Prostate gland (tissue), 2 donors: ENCODE results near the gene HDLBP. TPM values are rescaled to one million over a fixed set of nuclear protein-coding genes. Genes with fewer than 3 reads are reported as not detected.

Experiments used
- DNase-seq: peaks from one replicate; pipeline ENCODE4 v3.0.0-alpha.2; 2019; ENCODE audit warnings: low spot score
- H3K27ac ChIP-seq, 2 donors: fragments of 200-600 bp; sonication (generic); 2 replicates each; pipeline ENCODE4 v1.5.1; 2017 to 2019
- H3K27me3 ChIP-seq: fragments of 200-600 bp; sonication (generic); replicated peaks from 2 replicates; pipeline ENCODE4 v1.5.1; 2019; ENCODE audit not compliant: insufficient read depth
- H3K36me3 ChIP-seq, 2 donors: fragments of 200-600 bp; sonication (generic); 1 replicate in 1 of 2; 2 replicates in 1 of 2; pipeline versions ENCODE4 v1.5.1 to v1.8.1; 2017 to 2019
- H3K4me1 ChIP-seq: fragments of 200-600 bp; sonication (generic); replicated peaks from 2 replicates; pipeline ENCODE4 v1.5.1; 2019
- H3K4me3 ChIP-seq, 2 donors: fragments of 200-600 bp; sonication (generic); 2 replicates each; pipeline ENCODE4 v1.5.1; 2017 to 2019
- H3K9me3 ChIP-seq: fragments of 200-600 bp; sonication (generic); 2 replicates; pipeline ENCODE4 v1.5.1; 2017
- POLR2A ChIP-seq: fragments of 450-650 bp; IDR thresholded peaks from one replicate; pipeline ENCODE4 v1.6.1; 2016; ENCODE audit warnings: antibody characterized with exemption, mild to moderate bottlenecking
- POLR2AphosphoS5 ChIP-seq: sonication (generic); formaldehyde crosslinking; IDR thresholded peaks from one replicate; pipeline ENCODE4 v1.6.1; 2017; ENCODE audit warnings: antibody characterized with exemption
- WGBS: methylation state at CpG from one replicate; pipeline ENCODE4 v1.1.5; 2018; 5-methylcytosine and 5-hydroxymethylcytosine counted together
- intact Hi-C: fragments of 100-400 bp; cut with DNase I; formaldehyde crosslinking; loops from one replicate; pipeline ENCODE4 v1.14.2; 2022
- total RNA-seq, 2 donors: library from RNA; depleted of rRNA; stranded (reverse); fragments of >200 nt; gene quantifications; one replicate each; pipeline ENCODE4 v1.1.0, GENCODE V29; 2016
- TF ChIP-seq, protein P1 (sequence below), 4 experiments: fragments of 200-600 bp in 2 of 4; fragments of 450-650 bp in 2 of 4; sonication (generic) in 2 of 4; IDR thresholded peaks; 1 replicate in 3 of 4; 2 replicates in 1 of 4; pipeline ENCODE4 v1.5.1; 2016 to 2019; ENCODE audit warnings: antibody characterized with exemption in 4 of 4, mild to moderate bottlenecking in 2 of 4, moderate library complexity in 2 of 4

The HDLBP gene, protein sequence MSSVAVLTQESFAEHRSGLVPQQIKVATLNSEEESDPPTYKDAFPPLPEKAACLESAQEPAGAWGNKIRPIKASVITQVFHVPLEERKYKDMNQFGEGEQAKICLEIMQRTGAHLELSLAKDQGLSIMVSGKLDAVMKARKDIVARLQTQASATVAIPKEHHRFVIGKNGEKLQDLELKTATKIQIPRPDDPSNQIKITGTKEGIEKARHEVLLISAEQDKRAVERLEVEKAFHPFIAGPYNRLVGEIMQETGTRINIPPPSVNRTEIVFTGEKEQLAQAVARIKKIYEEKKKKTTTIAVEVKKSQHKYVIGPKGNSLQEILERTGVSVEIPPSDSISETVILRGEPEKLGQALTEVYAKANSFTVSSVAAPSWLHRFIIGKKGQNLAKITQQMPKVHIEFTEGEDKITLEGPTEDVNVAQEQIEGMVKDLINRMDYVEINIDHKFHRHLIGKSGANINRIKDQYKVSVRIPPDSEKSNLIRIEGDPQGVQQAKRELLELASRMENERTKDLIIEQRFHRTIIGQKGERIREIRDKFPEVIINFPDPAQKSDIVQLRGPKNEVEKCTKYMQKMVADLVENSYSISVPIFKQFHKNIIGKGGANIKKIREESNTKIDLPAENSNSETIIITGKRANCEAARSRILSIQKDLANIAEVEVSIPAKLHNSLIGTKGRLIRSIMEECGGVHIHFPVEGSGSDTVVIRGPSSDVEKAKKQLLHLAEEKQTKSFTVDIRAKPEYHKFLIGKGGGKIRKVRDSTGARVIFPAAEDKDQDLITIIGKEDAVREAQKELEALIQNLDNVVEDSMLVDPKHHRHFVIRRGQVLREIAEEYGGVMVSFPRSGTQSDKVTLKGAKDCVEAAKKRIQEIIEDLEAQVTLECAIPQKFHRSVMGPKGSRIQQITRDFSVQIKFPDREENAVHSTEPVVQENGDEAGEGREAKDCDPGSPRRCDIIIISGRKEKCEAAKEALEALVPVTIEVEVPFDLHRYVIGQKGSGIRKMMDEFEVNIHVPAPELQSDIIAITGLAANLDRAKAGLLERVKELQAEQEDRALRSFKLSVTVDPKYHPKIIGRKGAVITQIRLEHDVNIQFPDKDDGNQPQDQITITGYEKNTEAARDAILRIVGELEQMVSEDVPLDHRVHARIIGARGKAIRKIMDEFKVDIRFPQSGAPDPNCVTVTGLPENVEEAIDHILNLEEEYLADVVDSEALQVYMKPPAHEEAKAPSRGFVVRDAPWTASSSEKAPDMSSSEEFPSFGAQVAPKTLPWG (N-terminal part only)
- total RNA-seq, result 100 to 1,000 TPM; 529 to 612 TPM

DNA sequence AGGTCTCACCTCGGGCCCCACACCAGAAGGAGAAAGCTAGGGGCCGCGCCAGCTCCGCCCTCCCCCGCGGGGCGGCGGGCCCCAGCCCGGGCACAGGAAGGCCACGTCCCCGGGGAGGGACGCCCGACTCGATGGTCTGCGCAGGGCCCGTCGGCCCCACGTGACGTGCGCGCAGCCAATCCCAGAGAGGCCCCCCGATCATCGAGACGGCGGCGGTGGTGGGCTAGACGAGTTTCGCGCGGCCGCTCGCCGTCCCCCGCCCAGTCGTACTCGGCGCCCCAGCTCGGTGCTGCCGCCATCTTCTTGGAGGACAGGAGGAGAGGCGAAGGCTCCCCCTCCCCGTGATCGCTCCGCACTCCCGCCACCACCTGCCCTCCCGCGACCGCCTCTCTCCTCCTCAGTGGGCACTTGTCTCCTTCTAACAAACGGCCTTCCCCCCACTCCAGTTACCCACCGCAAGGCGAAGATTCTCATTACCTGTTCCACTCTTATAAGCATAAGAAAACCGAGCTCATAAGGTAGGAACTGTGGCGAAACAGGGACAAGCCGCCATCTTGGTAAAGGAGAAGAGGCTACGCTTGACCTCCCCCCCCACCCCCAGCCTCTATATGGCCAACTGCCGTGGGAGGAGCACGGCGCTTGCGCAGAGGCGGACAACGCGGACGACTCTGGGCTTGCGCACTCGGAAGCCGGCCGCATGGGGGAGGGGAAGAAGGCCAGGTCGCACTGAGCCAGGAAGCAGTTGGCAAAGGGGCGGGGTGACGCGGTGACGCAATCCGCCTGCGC lies at the start of gene HDLBP:
Gene HDLBP, minus strand, starts transcription at position 580 of the 786 bp plus-strand sequence. CDS start 48,803 bp downstream, outside the sequence.
- Histone ChIP-seq H3K4me1 (peaks cover 3% of the 10 kb centered on the region), H3K36me3 (no peaks in the 10 kb centered on the region), H3K4me3 (peak within 1 kb of the TSS; percentile 88 to 92), H3K27me3 (no peaks in the 10 kb centered on the region), H3K27ac (peak within 1 kb of the TSS; percentile 98), H3K9me3 (no peaks in the 10 kb centered on the region)
- WGBS, result under 1% methylated on average over 41 of the region's 73 CpGs
- DNase-seq, result peak; percentile 99
- intact Hi-C loops, result loop anchor here (1.0 to 10.0 kb wide), 4 partner anchors 41 to 320 kb away; partner anchors contain the start of genes ATG4B, FARP2, STK25 and THAP4
- peak; percentile 90 for TF ChIP-seq POLR2A
- TF ChIP-seq POLR2AphosphoS5, result peak; percentile 91
- TF ChIP-seq, protein P1, sequence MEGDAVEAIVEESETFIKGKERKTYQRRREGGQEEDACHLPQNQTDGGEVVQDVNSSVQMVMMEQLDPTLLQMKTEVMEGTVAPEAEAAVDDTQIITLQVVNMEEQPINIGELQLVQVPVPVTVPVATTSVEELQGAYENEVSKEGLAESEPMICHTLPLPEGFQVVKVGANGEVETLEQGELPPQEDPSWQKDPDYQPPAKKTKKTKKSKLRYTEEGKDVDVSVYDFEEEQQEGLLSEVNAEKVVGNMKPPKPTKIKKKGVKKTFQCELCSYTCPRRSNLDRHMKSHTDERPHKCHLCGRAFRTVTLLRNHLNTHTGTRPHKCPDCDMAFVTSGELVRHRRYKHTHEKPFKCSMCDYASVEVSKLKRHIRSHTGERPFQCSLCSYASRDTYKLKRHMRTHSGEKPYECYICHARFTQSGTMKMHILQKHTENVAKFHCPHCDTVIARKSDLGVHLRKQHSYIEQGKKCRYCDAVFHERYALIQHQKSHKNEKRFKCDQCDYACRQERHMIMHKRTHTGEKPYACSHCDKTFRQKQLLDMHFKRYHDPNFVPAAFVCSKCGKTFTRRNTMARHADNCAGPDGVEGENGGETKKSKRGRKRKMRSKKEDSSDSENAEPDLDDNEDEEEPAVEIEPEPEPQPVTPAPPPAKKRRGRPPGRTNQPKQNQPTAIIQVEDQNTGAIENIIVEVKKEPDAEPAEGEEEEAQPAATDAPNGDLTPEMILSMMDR (IDR thresholded peaks at IDR 0.05), result peak in 2 of 4 experiments; percentile 18 to 34

DNA sequence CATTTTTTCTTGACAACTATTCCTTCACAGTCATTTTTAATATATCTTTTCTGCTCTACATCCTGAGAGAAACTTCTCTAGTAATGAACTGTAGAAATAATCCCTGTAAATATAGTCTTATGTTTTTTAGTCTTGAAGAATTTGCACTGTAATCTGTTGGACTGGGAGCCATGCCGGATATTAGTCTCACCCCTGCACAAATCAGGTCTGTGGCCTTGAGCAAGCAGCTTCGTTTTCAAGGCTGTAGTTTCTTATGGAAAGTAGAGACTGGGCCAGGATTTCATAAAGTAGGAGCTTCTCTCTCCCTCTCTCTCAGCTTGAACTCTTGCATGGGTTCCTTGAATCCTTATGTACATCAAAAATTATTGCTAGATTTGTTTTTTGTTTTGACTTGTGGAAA lies 49.3 kb upstream of the HDLBP start:
- Histone ChIP-seq H3K36me3 (no peaks in the 10 kb centered on the region), H3K4me3 (no peak overlapping the region), H3K27ac (no peak overlapping the region), H3K9me3 (no peaks in the 10 kb centered on the region), H3K4me1 (no peaks in the 10 kb centered on the region), H3K27me3 (no peaks in the 10 kb centered on the region)
- intact Hi-C loops, result no loop called here
- DNase-seq, result no peak
- 74% methylated on average over 2 of the region's 2 CpGs for whole genome bisulfite sequencing
- TF ChIP-seq POLR2A (no peak), POLR2AphosphoS5 (no peak)
- TF ChIP-seq, protein P1 (IDR thresholded peaks at IDR 0.05), result no peak

DNA sequence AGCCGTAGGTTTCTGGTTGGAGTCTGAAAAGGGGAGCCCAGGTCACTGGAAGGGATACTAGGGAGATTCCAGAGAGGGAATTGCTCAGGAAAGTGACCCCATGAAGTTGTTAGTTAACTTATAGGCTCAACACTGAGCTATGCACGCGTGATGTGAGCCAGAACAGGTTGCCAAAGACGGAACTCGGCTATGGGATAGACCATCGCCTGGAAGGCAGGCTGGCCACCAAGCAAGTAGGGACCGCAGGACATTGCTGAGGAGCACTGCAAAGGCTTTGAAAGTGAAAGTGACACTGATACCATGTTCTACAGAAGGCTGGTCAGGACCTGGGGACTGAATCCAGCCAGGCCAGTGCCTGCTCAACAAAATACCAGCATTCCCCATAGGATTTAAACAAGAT lies 48.0 kb upstream of the HDLBP start:
- Histone ChIP-seq H3K9me3 (no peaks in the 10 kb centered on the region), H3K27ac (no peak overlapping the region), H3K4me1 (no peaks in the 10 kb centered on the region), H3K36me3 (no peaks in the 10 kb centered on the region), H3K27me3 (no peaks in the 10 kb centered on the region), H3K4me3 (no peak overlapping the region)
- no peak for TF ChIP-seq POLR2A
- DNase-seq, result no peak
- WGBS, result 95% methylated on average over 7 of the region's 7 CpGs
- intact Hi-C loops, result no loop called here

DNA sequence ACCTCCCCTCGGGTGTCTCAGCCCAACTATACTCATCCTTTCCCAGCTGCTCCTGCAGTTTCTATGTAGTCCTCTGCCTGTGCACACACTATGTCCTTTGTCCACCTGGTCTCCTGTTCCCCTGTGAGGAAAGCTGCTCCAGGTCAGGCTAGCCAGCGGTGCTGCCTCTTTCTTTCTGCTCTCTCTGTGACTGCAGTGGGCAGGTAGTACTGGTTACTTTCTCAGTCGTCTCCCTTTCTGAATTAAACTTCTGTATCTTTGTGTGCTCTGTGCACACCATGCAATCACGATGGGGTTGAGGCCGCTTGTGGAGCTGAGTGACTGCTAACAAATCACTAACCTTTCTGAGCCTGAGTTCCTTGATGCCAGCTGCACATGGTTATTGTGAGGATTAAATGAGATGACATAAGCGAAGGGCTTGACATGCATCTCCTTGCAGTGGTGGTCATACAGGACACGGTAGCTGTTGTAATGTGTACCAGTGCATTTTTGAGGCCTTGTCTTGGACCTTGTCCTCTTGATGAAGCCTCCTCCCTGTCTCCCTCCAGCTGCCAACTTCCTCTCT lies 44.1 kb upstream of the HDLBP start:
- Histone ChIP-seq H3K4me1 (peaks cover 9% of the 10 kb centered on the region), H3K9me3 (no peaks in the 10 kb centered on the region)

More for the DNA sequence above, 44.1 kb upstream of the HDLBP start:
- Histone ChIP-seq H3K27me3 (no peaks in the 10 kb centered on the region), H3K4me3 (no peak overlapping the region), H3K27ac (no peak overlapping the region), H3K36me3 (no peaks in the 10 kb centered on the region)
- DNase-seq, result no peak
- intact Hi-C loops, result loop anchor here (5.0 to 10.0 kb wide), 2 partner anchors 87 to 145 kb away; partner anchors contain the start of gene STK25
- 87% methylated on average over 7 of the region's 7 CpGs for WGBS
- TF ChIP-seq POLR2AphosphoS5 (no peak), POLR2A (no peak)
- TF ChIP-seq, protein P1 (IDR thresholded peaks at IDR 0.05), result no peak
